GM12878 (cell line): ENCODE measurements around the gene NRG2. TPM values are rescaled to one million over a fixed set of nuclear protein-coding genes. Genes with fewer than 3 reads are reported as not detected.

Experiments used
- ATAC-seq: fragments of 200-7000 bp; cut with Tn5 transposase; 3 replicates; pipeline ENCODE4 v1.9.1; 2020; ENCODE audit warnings: mild to moderate bottlenecking, moderate library complexity
- BruUV-seq: library from RNA; stranded (reverse); fragments of 400-500 nt; replicated peaks from 2 replicates; lab custom pipeline; 2021; lab: Mats Ljungman, UMichigan
- CTCF ChIA-PET: fragments of 300-600 bp; sonication (Branson Sonifier 250); formaldehyde crosslinking; extraction: SDS; loops from one replicate; lab custom pipeline; 2021; ENCODE audit warnings: inconsistent platforms; lab: Yijun Ruan, JAX
- POLR2A ChIA-PET: fragments of 350-600 bp; formaldehyde crosslinking; extraction: SDS; loops from one replicate; lab custom pipeline; 2021; ENCODE audit warnings: inconsistent platforms; lab: Charles Lee
- RAD21 ChIA-PET: fragments of 300-600 bp; sonication (Branson Sonifier 250); formaldehyde crosslinking; loops from one replicate; lab custom pipeline; 2023; ENCODE audit warnings: antibody characterized with exemption; ENCODE audit not compliant: unreplicated experiment; lab: Charles Lee
- SMC1A ChIA-PET: fragments of 300-600 bp; sonication (Branson Sonifier 250); formaldehyde crosslinking; loops from one replicate; lab custom pipeline; 2023; ENCODE audit not compliant: unreplicated experiment, uncharacterized antibody; lab: Charles Lee
- DNase-seq: peaks from one replicate; pipeline ENCODE4 v3.0.0-alpha.2; 2011; ENCODE audit warnings: low read depth, low spot score
- FAIRE-seq: peaks from 3 replicates; lab custom pipeline; 2011; peaks lifted over from hg19 to GRCh38; lab: Jason Lieb, UNC
- H2AFZ ChIP-seq: 2 replicates; pipeline ENCODE4 v1.6.0; 2011; ENCODE audit warnings: low read depth, low read length, control low read depth; ENCODE audit not compliant: control insufficient read depth
- H3K27ac ChIP-seq: 2 replicates; pipeline ENCODE4 v1.5.1; 2011; ENCODE audit warnings: control low read depth; ENCODE audit not compliant: control insufficient read depth, insufficient read depth
- H3K27me3 ChIP-seq, 2 experiments: replicated peaks in 1 of 2; 2 replicates each; pipeline versions ENCODE4 v1.6.0 to v1.6.1; 2011; ENCODE audit warnings: low read length in 1 of 2; ENCODE audit not compliant: control insufficient read depth in 2 of 2, insufficient read depth in 2 of 2
- H3K36me3 ChIP-seq, 2 experiments: 2 replicates each; pipeline ENCODE4 v1.5.1; 2011; ENCODE audit warnings: low read length in 1 of 2; ENCODE audit not compliant: control insufficient read depth in 2 of 2, insufficient read depth in 2 of 2
- H3K4me1 ChIP-seq: 2 replicates; pipeline ENCODE4 v1.6.1; 2011; ENCODE audit warnings: mild to moderate bottlenecking, low read length, moderate library complexity, mixed read lengths; ENCODE audit not compliant: control insufficient read depth, insufficient read depth
- H3K4me2 ChIP-seq: 2 replicates; pipeline ENCODE4 v1.6.0; 2011; ENCODE audit warnings: control low read depth; ENCODE audit not compliant: control insufficient read depth, insufficient read depth
- H3K4me3 ChIP-seq: fragments of 200-600 bp; sonication (generic); 2 replicates; pipeline ENCODE4 v1.5.1; 2016
- H3K79me2 ChIP-seq: 2 replicates; pipeline ENCODE4 v1.6.0; 2011; ENCODE audit warnings: low read length; ENCODE audit not compliant: control insufficient read depth, insufficient read depth
- H3K9ac ChIP-seq: 2 replicates; pipeline ENCODE4 v1.8.0; 2011; ENCODE audit warnings: low read length, control low read depth, mixed read lengths; ENCODE audit not compliant: control insufficient read depth, insufficient read depth
- H3K9me3 ChIP-seq: replicated peaks from 3 replicates; pipeline ENCODE4 v1.5.1; 2011; ENCODE audit warnings: mild to moderate bottlenecking, low read length; ENCODE audit not compliant: control insufficient read depth, insufficient read depth
- H4K20me1 ChIP-seq: 2 replicates; pipeline ENCODE4 v1.6.0; 2011; ENCODE audit not compliant: control insufficient read depth, insufficient read depth
- CHD2 ChIP-seq: IDR thresholded peaks from 2 replicates; pipeline ENCODE4 v1.6.1; 2011; ENCODE audit warnings: low read depth, low read length, improper control_type of control experiment, borderline replicate concordance
- E2F8 ChIP-seq: fragments of 450-650 bp; IDR thresholded peaks from 2 replicates; pipeline ENCODE4 v1.6.1; 2018; ENCODE audit warnings: mild to moderate bottlenecking, low read depth, moderate library complexity; ENCODE audit not compliant: partially characterized antibody
- EGR1 ChIP-seq, 2 experiments: IDR thresholded peaks; 1 replicate in 1 of 2; 2 replicates in 1 of 2; pipeline ENCODE4 v1.6.1; 2011 to 2012; ENCODE audit warnings: low read depth in 2 of 2, low read length in 2 of 2, borderline replicate concordance in 1 of 2, mild to moderate bottlenecking in 1 of 2, moderate library complexity in 1 of 2
- KDM1A ChIP-seq: fragments of 200-600 bp; sonication (generic); IDR thresholded peaks from 2 replicates; pipeline ENCODE4 v1.6.1; 2016; ENCODE audit warnings: borderline replicate concordance
- MLLT1 ChIP-seq: fragments of 450-650 bp; IDR thresholded peaks from 2 replicates; pipeline ENCODE4 v1.6.1; 2016; ENCODE audit warnings: mild to moderate bottlenecking
- NR2C1 ChIP-seq: fragments of 450-650 bp; IDR thresholded peaks from 2 replicates; pipeline ENCODE4 v1.6.1; 2017; ENCODE audit warnings: antibody characterized with exemption, mild to moderate bottlenecking, moderate library complexity
- NR2F1 ChIP-seq: fragments of 450-650 bp; conservative IDR thresholded peaks from 2 replicates; pipeline ENCODE4 v1.6.1; 2017; ENCODE audit warnings: mild to moderate bottlenecking
- RAD51 ChIP-seq: fragments of 450-650 bp; IDR thresholded peaks from 2 replicates; pipeline ENCODE4 v1.6.1; 2016; ENCODE audit warnings: moderate library complexity, mild to moderate bottlenecking, inconsistent platforms
- SIN3A ChIP-seq: IDR thresholded peaks from 2 replicates; pipeline ENCODE4 v1.6.1; 2012; ENCODE audit warnings: low read depth, low read length, improper control_type of control experiment
- SMAD5 ChIP-seq: IDR thresholded peaks from 2 replicates; pipeline ENCODE4 v1.6.1; 2016; ENCODE audit warnings: antibody characterized with exemption, low read depth
- TAF1 ChIP-seq: IDR thresholded peaks from 2 replicates; pipeline ENCODE4 v1.6.1; 2011; ENCODE audit warnings: mild to moderate bottlenecking, low read depth, low read length, borderline replicate concordance
- ZNF274 ChIP-seq: IDR thresholded peaks from one replicate; pipeline ENCODE4 v1.8.0; 2011; ENCODE audit not compliant: insufficient read length, insufficient read depth
- WGBS: methylation state at CpG from one replicate; pipeline ENCODE4 v1.1.6; 2016; ENCODE audit warnings: low lambda C conversion rate; ENCODE audit not compliant: insufficient replicate concordance, insufficient coverage; ENCODE audit errors: missing lambda C conversion rate; 5-methylcytosine and 5-hydroxymethylcytosine counted together
- in situ Hi-C: fragments of 300-500 bp; cut with MboI; formaldehyde crosslinking; loops from 9 replicates; pipeline ENCODE4 v1.14.3; 2018; ENCODE audit warnings: mixed read lengths
- intact Hi-C: fragments of 100-400 bp; cut with micrococcal nuclease; formaldehyde crosslinking; loops from one replicate; pipeline ENCODE4 v1.14.2; 2022; ENCODE audit not compliant: unreplicated experiment
- polyA plus RNA-seq, 11 experiments: library from polyadenylated mRNA; depleted of rRNA in 4 of 11; unstranded in 6 of 11; stranded (reverse) in 5 of 11; fragments of >200 nt; fragmentation: Nextera tagmentation in 4 of 11; fragmentation: Illumina TruSeq in 1 of 11; extraction: Ambion mirVana in 4 of 11; extraction: Trizol in 1 of 11; gene quantifications; 1 replicate in 1 of 11; 2 replicates in 10 of 11; pipeline versions ENCODE4 v1.2.1 to v1.2.3, GENCODE V29; 2011 to 2016; ENCODE audit warnings: inconsistent platforms in 2 of 11, missing spikeins in 2 of 11, low read depth in 1 of 11
- total RNA-seq, 4 experiments: library from RNA; depleted of rRNA in 3 of 4; stranded (reverse); fragments of >200 nt in 3 of 4; fragmentation: Illumina TruSeq in 1 of 4; extraction: Trizol in 1 of 4; gene quantifications; 2 replicates each; pipeline versions ENCODE4 v1.2.1 to v1.2.3, GENCODE V29; 2013 to 2021

NRG2 gene
- total and polyA plus RNA-seq, 10 of the 15 experiments (the other 5 are each of a cell fraction or from before 2014, with no cell fraction given), result 0.10 to 21.7 (median 9.6) TPM

DNA sequence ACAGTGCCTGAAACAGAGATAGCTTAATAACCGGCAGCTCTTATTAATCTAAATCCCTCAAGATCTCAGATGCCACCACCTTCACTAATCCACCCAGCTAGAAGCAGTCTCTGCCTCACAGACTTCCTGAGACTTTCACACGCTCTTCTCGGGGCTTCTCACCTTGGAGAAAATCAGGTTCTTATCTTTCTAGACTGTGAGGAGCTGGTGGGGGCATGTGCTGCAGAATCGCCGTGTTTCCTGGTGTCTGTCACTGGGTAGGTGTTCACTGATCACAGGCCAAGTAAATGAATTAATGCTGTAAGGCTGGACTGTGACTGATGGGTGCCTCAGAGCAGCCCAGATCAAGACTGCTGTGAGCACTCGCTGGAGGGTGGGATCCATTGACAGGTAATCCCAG, 145.8 kb downstream of the NRG2 start:
- H3K27me3 ChIP-seq, result peaks cover 0 to 2% of the 10 kb centered on the region in 2 experiments; a peak in 1 of 4 replicates
- POLR2A ChIA-PET, result no interaction called here
- no peaks in the 10 kb centered on the region for H3K79me2 ChIP-seq
- FAIRE-seq, result no peak
- RAD21 ChIA-PET, result no interaction called here
- WGBS, result 50% methylated on average over 6 of the region's 6 CpGs
- H3K36me3 ChIP-seq, result no peaks in the 10 kb centered on the region; a peak in 2 of 4 replicates
- H3K27ac ChIP-seq, result no peak overlapping the region
- SMC1A ChIA-PET, result no interaction called here
- no peak overlapping the region for H3K9ac ChIP-seq
- H3K4me3 ChIP-seq, result no peak overlapping the region
- H3K4me2 ChIP-seq, result no peak overlapping the region
- H3K9me3 ChIP-seq, result no peaks in the 10 kb centered on the region
- H2AFZ ChIP-seq, result no peak overlapping the region
- no TSS peak for BruUV-seq
- no peak for ATAC-seq
- CTCF ChIA-PET, result interaction anchor here (1.0 kb wide), 1 partner anchor 35 kb away, joined by 3 read pairs; no protein-coding TSS in a partner anchor
- no peaks in the 10 kb centered on the region for H4K20me1 ChIP-seq
- DNase-seq, result no peak
- intact Hi-C loops (no loop called here), in situ Hi-C loops (no loop called here)
- TF ChIP-seq ZNF274, result no peak
- no peak for TF ChIP-seq RAD51
- no peak for TF ChIP-seq TAF1
- no peak for TF ChIP-seq KDM1A
- no peak for TF ChIP-seq SIN3A
- TF ChIP-seq E2F8, result no peak
- TF ChIP-seq EGR1 (IDR thresholded peaks at IDR 0.05; ENCODE audit: borderline replicate concordance in 1 of 2, low read depth in 2 of 2, low read length in 2 of 2), result no peak
- no peak for TF ChIP-seq CHD2
- no peak for TF ChIP-seq NR2C1
- TF ChIP-seq NR2F1, result no peak
- TF ChIP-seq MLLT1, result no peak
- TF ChIP-seq SMAD5, result no peak
- H3K4me1 ChIP-seq, result no peaks in the 10 kb centered on the region
